Measurements from ENCODE around the gene GPX4. TPM values are rescaled to one million over a fixed set of nuclear protein-coding genes. Genes with fewer than 3 reads are reported as not detected.

Gene GPX4
- total and polyA plus RNA-seq, 2 of the 13 experiments (the other 11 are each of a cell fraction or from before 2014, with no cell fraction given) = 535 to 613 TPM

- TF ChIP-seq, protein P1, sequence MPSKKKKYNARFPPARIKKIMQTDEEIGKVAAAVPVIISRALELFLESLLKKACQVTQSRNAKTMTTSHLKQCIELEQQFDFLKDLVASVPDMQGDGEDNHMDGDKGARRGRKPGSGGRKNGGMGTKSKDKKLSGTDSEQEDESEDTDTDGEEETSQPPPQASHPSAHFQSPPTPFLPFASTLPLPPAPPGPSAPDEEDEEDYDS (CRISPR knock-in tag; IDR thresholded peaks at IDR 0.05) = peak; percentile 86
- TF ChIP-seq, protein P2, sequence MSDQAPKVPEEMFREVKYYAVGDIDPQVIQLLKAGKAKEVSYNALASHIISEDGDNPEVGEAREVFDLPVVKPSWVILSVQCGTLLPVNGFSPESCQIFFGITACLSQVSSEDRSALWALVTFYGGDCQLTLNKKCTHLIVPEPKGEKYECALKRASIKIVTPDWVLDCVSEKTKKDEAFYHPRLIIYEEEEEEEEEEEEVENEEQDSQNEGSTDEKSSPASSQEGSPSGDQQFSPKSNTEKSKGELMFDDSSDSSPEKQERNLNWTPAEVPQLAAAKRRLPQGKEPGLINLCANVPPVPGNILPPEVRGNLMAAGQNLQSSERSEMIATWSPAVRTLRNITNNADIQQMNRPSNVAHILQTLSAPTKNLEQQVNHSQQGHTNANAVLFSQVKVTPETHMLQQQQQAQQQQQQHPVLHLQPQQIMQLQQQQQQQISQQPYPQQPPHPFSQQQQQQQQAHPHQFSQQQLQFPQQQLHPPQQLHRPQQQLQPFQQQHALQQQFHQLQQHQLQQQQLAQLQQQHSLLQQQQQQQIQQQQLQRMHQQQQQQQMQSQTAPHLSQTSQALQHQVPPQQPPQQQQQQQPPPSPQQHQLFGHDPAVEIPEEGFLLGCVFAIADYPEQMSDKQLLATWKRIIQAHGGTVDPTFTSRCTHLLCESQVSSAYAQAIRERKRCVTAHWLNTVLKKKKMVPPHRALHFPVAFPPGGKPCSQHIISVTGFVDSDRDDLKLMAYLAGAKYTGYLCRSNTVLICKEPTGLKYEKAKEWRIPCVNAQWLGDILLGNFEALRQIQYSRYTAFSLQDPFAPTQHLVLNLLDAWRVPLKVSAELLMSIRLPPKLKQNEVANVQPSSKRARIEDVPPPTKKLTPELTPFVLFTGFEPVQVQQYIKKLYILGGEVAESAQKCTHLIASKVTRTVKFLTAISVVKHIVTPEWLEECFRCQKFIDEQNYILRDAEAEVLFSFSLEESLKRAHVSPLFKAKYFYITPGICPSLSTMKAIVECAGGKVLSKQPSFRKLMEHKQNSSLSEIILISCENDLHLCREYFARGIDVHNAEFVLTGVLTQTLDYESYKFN (CRISPR knock-in tag; conservative IDR thresholded peaks at IDR 0.05) = no peak; the same call in 1 of the 2 replicates
- TF ChIP-seq ZSCAN25 (CRISPR knock-in tag; IDR thresholded peaks at IDR 0.05) (peak; percentile 65; the same call in 1 of the 2 replicates), ZNF761 (CRISPR knock-in tag; conservative IDR thresholded peaks at IDR 0.05) (no peak), ZFP90 (CRISPR knock-in tag; IDR thresholded peaks at IDR 0.05; ENCODE audit: borderline replicate concordance) (peak; percentile 29; the same call in 1 of the 2 replicates), PHF8 (CRISPR knock-in tag; IDR thresholded peaks at IDR 0.05) (peak; percentile 77), IKZF1 (IDR thresholded peaks at IDR 0.05) (no peak), ZNF431 (CRISPR knock-in tag; IDR thresholded peaks at IDR 0.05; ENCODE audit: borderline replicate concordance, low read depth) (no peak), NFIB (CRISPR knock-in tag; IDR thresholded peaks at IDR 0.05; ENCODE audit: borderline replicate concordance) (no peak), ZFYVE20 (CRISPR knock-in tag; IDR thresholded peaks at IDR 0.05; ENCODE audit: borderline replicate concordance, low read depth) (0 out of 2 replicates have a peak, but pooled peaks have one; percentile 36), SCMH1 (CRISPR knock-in tag; IDR thresholded peaks at IDR 0.05; ENCODE audit: borderline replicate concordance) (no peak), ZNF740 (CRISPR knock-in tag; IDR thresholded peaks at IDR 0.05) (no peak), ZNF883 (CRISPR knock-in tag; IDR thresholded peaks at IDR 0.05; ENCODE audit: not compliant biosample characterization) (peak; percentile 71)
- TF ChIP-seq, protein P3, sequence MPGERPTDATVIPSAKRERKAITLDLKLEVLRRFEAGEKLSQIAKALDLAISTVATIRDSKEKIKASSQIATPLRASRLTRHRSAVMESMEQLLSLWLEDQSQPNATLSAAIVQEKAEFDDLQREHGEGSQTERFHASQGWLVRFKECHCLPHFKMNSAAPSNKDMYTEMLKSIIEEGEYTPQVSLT (CRISPR knock-in tag; IDR thresholded peaks at IDR 0.05; ENCODE audit: borderline replicate concordance, low read depth) = no peak
- TF ChIP-seq, protein P4, sequence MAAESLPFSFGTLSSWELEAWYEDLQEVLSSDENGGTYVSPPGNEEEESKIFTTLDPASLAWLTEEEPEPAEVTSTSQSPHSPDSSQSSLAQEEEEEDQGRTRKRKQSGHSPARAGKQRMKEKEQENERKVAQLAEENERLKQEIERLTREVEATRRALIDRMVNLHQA (CRISPR knock-in tag; IDR thresholded peaks at IDR 0.05) = no peak
- TF ChIP-seq, protein P5, sequence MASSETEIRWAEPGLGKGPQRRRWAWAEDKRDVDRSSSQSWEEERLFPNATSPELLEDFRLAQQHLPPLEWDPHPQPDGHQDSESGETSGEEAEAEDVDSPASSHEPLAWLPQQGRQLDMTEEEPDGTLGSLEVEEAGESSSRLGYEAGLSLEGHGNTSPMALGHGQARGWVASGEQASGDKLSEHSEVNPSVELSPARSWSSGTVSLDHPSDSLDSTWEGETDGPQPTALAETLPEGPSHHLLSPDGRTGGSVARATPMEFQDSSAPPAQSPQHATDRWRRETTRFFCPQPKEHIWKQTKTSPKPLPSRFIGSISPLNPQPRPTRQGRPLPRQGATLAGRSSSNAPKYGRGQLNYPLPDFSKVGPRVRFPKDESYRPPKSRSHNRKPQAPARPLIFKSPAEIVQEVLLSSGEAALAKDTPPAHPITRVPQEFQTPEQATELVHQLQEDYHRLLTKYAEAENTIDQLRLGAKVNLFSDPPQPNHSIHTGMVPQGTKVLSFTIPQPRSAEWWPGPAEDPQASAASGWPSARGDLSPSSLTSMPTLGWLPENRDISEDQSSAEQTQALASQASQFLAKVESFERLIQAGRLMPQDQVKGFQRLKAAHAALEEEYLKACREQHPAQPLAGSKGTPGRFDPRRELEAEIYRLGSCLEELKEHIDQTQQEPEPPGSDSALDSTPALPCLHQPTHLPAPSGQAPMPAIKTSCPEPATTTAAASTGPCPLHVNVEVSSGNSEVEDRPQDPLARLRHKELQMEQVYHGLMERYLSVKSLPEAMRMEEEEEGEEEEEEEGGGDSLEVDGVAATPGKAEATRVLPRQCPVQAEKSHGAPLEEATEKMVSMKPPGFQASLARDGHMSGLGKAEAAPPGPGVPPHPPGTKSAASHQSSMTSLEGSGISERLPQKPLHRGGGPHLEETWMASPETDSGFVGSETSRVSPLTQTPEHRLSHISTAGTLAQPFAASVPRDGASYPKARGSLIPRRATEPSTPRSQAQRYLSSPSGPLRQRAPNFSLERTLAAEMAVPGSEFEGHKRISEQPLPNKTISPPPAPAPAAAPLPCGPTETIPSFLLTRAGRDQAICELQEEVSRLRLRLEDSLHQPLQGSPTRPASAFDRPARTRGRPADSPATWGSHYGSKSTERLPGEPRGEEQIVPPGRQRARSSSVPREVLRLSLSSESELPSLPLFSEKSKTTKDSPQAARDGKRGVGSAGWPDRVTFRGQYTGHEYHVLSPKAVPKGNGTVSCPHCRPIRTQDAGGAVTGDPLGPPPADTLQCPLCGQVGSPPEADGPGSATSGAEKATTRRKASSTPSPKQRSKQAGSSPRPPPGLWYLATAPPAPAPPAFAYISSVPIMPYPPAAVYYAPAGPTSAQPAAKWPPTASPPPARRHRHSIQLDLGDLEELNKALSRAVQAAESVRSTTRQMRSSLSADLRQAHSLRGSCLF (CRISPR knock-in tag; IDR thresholded peaks at IDR 0.05; ENCODE audit: borderline replicate concordance) = no peak
Observed at GRCh38 chr19:1094978-1095701, 8.7 kb upstream of the GPX4 start, which contains the start of gene POLR2E (continued).
